HG03432 (cell line): ENCODE data around the gene MYH9.
"Not testable (repeated sequence)": the region's sequence is repeated elsewhere in the genome, so short reads cannot be mapped to it uniquely, and the experiment has no call there.

ENCODE experiments used
- ATAC-seq: cut with Tn5 transposase; IDR thresholded peaks from one replicate; pipeline ENCODE4 v1.9.1; 2021; ENCODE audit warnings: mild to moderate bottlenecking, moderate library complexity; ENCODE audit not compliant: unreplicated experiment

Gene MYH9

DNA sequence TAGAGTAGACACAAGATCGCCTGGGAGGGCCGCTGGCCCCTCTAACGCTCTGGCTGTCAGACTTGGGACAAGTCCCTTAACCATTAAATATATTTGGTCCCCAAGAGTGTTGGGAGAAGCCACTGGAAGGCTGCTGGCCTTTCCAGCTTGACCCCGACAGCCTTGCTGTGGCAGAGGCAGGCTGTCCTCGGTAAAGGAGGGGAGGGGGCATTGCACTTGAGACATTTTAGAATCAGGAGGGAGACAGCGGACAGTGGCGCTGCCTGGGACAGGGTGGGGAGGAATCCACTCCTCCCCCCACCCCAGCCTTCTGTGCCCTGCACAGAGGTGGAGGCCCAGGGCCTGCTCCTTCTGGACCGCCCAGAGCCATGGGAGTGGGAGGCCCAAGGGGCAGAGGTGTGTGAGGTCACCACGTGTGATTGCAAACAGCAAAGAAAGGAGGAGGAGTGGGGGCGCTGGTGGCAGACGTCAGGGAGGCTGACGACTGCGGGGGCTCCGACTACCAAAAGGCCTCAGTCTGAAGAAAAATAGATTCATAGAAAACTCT lies 105.9 kb downstream of the MYH9 start:
- ATAC-seq = no peak

DNA sequence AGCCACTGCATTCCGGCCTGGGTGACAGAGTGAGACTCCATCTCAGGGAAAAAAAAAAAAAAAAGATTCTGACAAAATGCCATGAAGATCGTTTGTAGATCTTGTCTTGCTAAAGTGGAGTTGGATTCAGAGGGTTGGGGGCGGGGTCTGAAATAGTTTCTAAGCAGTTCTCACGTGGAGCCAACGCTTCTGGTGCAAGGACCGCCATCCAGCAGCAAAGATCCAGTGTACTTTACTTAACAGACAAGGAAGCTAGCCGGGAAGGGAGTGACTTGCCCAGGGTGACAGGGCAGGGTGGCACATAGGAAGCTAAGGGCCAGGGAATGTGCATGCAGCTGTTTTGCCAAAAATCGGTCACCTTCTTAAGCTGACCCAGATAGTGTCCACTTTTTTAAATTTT lies 107.4 kb downstream of the MYH9 start:
- no peak for ATAC-seq

DNA sequence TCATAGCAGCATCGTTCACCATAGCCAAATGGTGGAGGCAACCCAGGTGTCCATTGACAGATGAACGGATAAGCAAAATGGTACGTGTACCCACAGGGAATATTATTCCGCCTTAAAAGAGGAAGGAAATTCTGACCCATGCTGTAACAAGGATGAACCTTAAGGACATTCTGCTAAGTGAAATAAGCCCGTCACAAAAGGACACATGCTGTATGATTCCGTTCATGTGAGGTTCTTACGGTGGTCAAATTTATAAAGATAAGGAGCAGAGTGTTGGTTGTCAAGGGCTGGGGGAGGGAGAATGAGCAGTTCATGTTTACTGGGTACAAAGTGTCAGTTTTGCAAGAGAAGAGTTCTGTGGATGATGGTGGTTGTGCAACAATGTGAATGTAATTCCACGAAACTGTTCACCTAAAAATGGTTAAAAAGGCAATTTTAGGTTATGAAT lies 108.5 kb downstream of the MYH9 start:
- no peak for ATAC-seq

DNA sequence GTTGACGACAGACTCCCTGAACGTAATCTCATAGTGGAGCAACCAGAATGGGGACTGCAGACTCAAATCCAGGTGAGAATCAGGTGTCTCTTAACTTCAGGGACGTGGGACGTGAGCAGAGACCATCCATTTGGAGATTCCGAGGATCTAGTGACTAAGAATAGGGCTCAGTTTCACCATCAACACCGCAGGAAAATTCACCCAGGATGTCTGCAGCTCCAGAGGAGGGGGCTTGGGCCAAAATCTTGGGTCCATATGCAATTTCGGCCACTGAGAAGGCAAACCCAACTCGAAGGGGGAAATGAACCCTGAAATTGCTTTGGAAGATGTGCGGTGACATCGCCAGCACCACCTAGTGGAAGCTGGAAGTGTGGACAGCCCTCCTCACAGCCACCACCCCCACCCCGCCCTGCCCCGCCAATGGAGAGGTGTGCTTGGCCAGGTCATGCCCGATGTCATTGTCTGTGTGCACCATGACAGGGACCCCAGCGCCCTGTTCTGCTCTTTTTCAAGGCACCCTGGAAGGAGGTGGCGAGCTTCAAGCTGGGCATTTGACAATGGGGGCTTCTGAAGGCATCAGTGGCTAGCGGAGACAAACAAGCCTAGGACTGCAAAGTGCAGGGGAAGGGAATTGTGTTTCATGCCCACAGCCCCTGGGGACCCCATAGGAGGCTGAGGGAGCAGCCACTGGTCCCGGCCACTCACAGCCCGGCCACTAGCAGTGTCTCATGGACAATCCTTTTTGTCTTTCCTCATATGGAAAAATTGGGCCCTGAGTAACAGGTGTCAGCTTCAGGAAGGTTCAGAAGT lies 110.1 kb downstream of the MYH9 start:
- ATAC-seq = no peak

DNA sequence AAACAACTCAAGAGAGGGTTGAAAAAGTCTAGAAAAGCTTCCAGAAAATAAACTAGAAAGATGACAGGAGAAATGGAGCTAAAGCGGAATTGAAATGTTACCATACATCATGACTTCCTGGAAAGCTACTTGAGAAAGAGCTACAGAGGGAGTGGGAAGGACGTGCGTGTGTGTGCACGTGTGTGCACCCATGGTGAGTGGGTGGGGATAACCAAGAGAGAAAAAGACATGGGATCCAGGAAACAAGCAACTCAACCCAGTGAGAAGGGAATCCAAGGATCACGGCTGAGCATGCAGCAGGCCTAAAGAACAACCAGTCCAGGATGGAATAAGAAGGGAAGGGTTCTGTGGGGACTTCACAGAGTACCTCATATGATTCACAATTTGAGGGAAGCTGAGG lies 113.2 kb downstream of the MYH9 start:
- ATAC-seq = no peak

DNA sequence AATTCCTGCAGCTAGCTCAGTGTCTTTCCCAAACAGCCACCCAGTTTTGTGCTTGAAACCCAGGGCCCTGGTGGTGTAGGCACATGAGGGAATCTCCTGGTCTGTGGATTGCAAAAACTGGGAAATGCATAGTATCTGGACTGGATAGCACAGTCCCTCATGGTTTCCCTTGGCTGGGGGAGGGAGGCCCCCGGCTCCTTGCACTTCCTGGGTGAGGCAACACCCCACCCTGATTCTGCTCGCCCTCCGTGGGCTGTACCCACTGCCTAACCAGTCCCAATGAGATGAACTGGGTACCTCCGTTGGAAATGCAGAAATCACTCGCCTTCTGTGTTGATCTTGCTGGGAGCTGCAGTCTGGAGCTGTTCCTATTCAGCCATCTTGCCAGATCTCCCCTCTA lies 115.8 kb downstream of the MYH9 start:
- ATAC-seq = not testable (repeated sequence)

DNA sequence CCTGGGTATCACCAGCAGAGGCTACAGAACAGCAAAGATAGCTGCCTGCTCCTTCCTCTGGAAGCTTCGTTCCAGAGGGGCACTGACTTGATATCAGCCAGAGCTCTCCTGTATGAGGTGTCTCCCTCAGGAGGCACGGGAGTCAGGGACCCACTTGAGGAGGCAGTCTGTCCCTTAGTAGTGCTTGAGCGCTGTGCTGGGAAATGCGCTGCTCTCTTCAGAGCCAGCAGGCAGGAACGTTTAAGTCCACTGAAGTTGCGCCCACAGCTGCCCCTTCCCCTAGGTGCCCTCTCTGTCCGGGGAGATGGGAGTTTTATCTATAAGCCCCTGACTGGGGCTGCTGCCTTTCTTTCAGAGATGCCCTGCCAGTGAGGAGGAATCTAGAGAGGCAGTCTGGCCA lies 116.5 kb downstream of the MYH9 start:
- ATAC-seq = not testable (repeated sequence)

DNA sequence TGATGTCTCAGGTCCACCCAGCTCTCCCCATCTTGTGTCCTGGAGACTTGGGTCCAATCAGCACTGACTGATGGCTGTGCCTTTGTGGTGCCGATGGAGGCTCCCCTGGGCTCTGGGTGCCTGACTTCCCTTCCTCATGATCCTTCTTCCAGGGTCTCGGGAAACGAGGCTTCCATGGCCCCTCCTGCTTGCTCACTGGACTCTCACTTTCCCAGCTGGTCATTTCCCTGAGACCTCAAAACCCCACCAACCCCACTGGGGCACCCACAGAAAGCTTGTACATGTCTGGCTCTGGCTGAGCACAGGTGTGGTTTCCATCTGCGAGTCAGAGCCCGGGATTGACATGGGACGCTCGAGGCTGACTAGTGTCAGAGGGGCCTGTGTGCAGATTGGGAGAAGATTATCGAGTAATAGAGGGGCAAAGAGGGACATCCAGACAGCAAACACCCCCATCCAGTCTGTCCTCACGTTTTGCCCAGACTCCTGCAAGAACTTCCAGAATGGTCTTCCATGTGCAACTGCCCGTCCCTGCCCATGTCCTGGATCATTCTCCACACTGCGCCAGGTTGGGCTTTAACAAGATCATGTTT lies 119.8 kb downstream of the MYH9 start:
- ATAC-seq = no peak

DNA sequence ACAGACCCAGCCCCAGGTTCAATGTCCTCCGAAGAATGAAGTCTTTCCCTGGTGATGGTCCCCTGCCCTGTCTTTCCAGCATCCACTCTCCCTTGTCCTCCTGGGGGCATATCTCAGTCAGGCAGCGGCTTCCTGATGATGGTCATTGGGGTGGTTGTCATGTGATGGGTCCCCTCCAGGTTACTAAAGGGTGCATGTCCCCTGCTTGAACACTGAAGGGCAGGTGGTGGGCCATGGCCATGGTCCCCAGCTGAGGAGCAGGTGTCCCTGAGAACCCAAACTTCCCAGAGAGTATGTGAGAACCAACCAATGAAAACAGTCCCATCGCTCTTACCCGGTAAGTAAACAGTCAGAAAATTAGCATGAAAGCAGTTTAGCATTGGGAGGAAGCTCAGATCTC lies 120.7 kb downstream of the MYH9 start:
- no peak for ATAC-seq

DNA sequence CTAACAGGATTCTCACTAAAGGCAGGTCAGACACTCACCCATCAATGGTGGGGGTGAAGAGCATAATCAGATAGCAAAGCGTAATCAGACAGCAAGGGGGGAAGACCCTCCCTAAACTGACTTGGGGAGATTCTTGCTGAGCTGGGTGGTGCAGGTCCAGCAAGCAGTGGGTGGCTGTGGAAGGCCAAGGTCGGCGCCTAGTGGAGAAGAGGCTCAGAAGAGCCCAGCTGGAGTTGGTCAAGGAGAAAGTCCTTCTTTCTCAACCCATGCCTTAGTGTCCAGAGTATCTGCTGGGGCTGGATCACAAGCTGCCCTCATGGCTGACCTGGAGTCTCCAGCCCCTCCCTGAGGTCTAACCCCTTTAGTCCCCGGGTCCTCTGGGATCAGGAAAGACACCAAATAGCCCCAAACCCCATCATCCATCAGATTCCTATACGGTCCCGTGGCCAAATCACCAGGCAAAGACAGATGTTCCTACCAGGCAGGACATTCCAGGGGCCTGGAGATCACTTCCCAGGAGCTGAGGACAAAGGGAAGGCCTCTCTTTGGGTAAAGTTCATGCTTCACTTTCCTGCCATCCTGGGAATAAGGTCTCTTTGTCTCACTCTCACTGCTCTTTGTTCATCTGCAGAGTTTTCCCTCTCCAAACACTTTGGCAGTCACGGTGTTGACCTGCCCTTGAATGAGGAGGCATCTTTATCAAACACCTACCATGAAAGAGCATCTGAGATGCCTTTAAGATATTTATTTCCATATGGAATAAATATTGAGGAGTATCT lies 123.7 kb downstream of the MYH9 start:
- ATAC-seq = not testable (repeated sequence)

DNA sequence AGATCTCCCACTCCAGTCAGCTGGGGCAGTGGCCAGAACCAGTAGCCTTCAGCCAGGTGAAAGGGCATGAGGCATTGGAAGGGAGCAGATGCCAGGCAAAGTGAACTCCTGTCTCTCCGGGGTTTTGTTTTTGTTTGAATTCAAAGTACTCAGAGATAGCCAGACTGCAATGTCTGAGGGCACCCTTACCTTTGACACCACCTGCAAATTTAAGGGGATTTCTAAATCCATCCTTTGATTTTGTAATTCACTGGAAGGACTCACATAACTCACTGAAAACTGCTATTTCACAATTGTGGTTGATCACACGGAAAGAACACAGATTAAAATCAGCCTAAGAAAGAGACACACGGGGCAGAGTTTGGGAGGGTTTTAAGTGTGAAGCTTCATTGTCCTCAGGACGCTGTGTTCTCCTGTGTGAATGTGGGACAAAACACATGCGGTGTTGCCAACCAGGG lies 124.5 kb downstream of the MYH9 start:
- not testable (repeated sequence) for ATAC-seq

DNA sequence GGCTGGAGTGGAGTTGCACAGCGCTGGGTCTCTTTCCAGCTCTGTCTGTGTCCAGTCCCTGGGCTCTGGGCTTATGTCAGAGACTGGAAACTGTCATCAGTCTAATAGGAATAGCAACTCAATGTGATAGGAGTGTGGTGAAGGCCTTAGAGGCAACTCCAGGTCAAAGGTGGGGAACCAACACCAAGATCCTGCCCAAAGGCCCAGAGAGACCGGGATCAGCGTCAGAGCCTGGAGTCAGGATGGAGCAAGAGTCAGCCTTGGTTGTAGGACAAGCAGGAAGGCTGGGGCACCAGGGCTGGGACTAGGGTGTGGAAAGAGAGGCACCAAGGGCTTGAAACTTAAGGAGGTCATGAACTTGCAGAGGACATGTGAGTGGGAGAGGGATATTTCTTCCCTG lies 125.5 kb downstream of the MYH9 start:
- not testable (repeated sequence) for ATAC-seq

DNA sequence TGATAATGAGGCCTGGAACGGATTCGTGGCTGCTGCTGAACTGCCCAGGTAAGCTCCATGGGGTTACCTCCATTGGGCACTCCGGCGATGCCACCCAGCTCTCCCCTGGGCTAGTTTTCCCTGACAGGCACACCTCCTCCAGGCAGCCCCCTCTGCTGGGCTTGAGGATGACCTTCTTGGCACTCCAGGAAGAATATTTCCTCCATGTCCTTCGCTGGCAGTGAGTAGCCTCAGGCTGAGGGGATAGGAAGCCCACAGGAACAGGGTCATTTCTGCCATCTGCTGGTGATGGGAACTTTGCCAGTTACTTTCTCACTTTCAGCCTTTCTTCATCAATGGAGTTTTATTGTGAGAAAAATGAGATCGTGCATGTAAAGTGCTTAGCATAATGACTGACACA lies 126.1 kb downstream of the MYH9 start:
- not testable (repeated sequence) for ATAC-seq

DNA sequence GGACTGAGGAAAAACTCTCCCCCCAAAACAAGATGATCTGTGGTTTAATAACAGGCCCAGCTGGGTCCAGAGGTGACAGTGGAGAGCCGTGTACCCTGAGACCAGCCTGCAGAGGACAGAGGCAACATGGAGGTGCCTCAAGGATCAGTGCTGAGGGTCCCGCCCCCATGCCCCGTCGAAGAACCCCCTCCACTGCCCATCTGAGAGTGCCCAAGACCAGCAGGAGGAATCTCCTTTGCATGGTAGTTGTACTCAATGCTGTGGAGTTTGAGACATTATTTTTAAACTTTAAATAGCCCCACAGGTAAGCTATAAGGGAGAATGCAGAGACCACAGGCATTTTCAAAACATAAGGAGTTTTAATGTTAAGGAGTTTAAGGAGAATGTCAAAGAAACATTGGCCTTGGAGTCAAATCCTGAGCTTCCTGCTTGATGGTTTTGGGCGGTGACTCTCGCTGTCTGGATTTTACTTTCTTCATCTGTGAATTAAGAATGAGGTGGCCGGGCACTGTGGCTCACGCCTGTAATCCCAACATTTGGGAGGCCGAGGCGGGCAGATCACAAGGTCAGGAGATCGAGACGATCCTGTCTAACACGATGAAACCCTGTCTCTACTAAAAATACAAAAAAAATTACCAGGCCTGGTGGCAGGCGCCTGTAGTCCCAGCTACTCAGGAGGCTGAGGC lies 128.0 kb downstream of the MYH9 start:
- ATAC-seq = no peak

DNA sequence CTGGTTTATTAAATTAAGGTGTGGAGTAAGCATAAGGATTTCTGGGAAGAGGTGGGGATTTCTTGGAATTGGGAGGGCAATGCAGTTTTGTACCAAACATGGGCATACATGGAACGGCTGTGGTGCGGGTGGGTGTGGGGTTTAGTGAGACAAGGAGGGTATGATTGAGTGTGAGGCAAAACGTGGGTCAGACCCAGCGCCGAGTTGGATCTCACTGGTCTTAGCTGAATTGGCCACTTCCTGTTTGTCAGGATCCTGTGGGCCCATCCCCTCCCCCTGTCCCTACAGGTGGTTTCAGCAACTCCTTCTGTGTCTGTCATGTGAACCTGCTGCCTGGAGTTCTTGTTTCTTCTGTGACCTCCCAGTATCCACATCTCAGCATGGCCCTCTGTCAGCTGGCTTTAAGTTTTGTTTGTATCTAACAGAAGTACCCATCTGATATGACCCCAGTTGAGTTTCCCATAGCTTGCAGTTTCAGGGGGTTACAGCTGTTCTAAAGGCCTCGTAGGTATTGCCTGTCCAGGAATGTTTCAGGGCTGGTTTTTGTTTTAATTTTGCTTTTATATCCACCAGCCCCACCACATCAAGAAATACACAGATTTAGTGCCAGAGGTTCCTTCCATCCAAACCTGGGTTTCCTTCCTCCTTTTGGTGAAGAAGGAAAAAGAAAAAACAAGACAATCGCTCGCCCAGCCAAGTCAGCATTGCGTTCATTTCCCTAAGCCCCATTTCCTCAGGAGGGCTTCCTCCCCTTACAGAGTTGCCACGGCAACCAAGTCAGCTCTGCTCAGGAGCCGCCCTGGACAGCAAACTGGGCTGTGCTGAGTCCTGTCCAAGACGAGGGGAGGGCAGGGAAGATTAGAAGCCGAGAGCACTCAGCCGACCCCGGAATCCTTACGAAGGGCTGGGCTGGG lies 128.8 kb downstream of the MYH9 start:
- ATAC-seq = no peak

DNA sequence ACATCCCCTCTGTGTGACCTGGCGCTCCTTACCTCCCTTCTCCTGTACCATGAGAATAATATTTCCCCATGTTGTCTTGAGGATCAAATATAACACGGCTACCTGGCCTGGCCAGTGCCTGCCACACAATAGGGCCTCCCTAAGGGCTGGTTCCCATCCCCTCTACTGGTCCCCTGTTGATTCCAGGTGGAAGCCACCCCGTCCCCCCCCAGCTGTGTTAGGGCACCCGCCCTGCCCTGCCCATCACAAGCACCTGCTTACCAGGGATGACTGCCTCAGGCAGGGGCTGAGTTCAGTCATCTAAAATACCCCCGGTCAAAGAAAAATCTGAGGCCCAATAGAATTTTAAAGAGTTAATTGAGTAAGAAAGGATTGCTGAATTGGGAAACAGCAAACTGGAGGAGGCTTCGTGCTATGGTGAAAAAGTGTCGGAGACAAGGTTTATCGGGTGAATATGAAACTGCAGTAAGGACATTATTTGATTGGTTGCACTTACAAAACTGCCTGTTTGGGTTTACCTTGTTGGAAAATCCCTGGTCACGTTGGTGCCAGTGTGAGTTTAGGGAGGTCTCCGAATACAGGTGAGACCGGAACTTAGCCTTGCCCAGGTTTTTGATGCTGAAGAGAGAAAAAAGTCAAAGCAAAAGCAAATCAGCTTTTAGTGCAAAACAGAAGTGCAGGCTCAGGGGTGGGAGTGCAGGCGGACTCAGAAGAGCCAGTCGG lies 129.7 kb downstream of the MYH9 start:
- ATAC-seq = no peak

DNA sequence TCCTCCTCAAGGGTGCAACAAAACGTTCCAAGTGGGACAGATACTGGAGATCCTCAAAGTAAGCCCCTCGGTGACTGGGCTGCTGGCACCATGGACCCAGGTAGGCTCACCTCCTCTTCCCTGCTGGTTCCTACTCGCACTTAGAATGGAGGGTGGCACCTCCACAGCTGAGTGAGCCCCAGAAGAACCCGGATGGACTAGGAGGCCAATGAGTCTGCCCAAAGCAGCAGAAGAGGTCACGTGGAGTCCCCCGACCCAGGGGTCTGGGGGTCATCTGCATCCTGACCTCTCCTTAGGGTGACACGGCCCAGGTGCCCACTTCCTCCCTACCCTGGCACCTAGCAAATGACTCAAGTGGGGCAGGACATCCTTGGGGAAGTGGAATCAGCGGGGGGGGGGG lies 130.5 kb downstream of the MYH9 start:
- ATAC-seq = no peak

DNA sequence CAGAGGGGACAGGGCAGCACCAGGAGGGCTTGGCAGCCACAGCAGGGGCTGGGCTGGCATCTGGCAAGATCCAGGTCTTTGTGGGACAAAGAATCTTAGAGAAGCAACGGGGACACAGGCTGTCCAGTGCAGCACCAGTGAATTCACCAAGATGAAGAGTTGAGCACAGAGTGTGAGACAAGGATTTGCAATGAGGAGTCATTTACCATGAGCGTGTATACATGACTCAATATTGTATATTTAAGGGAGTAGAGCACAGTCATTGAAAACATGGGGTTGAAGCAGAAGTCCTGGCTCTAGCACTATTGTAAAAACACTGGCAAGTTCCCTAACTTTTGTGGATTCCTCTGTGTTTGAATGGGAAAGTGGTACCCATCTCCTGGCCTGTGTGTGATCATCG lies 131.3 kb downstream of the MYH9 start:
- no peak for ATAC-seq

DNA sequence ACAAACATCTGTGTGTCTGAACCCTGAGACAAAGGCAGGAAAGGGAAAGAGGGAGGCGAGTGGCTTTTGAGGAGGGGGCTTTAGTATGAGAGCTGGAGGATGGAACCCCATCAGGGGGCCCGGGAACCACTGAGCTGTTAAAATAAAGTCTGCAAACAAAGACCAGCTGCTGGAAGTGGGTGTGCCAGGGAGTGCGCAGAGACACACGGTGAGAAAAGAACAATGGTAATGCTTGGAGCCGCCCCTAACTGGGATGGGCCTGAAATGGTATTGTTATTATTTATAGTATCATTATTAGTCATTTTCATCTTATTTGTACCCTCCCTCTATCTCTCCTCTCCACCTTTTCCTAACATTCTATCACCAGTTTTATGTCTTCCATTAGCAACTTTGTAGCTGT lies 132.2 kb downstream of the MYH9 start:
- ATAC-seq = not testable (repeated sequence)
